ENCODE results near the gene SH3GL2.
A peak's percentile ranks its signal among the peaks of the same experiment; 100 is the strongest.

The SH3GL2 gene

DNA sequence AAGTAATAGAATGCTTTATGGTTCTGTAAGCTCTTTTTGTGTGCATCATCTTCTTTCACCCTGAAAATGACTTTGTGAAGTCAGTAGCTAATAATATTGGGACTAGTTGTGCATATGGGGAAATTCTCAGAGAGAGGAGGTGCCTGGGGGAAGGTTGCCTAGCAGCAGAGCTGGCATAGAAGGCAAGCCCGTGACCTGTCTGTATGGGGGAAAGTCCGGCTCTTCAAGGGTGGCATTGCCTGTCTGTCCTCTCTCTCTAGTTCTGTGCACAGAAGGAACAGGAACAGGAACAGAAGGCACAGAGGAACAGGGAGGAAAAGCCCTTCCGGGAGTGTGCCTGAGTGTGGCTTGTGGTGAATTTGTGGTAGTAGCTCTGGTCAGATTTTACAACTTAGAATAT, 33.1 kb downstream of the SH3GL2 start:
- no peak for FAIRE-seq

DNA sequence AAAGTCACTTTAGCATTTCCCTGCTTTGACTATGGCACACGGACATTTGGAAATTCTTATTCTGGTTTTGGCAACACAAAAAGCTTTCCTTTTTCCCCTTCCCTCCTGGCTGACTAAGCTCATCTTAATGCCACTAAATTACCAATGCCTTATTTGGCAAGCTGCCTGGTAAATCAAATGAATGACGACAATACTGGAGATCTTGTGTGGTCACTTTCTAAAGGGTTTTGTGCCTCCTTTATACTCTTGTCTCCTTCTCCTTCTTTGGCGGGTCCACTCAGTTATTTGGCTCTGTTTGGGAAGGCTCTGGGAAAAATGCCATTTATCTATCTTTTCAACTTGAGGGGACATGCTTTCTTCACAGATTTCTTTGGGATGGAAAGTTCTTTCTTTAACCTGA, 34.9 kb downstream of the SH3GL2 start:
- no peak for FAIRE-seq

DNA sequence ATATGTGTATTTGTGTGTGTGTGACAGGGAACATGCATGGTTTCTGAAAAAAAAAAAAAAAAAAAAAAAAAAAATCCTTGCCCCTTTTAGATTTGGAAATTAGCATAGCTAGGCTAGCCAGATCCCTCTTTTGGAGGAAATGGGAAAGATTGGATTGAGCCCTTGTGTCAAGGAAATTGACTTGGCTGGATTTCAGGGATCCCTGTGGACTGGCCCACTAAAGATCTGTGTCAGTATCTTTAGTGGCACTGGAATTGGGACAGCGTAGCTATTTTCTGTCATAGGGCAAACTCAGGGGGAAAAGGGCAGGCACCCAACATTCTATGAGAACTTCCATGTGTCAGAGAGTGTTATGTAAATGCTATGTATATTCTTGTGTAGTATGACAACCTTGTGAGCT, 35.4 kb downstream of the SH3GL2 start:
- no peak for FAIRE-seq

DNA sequence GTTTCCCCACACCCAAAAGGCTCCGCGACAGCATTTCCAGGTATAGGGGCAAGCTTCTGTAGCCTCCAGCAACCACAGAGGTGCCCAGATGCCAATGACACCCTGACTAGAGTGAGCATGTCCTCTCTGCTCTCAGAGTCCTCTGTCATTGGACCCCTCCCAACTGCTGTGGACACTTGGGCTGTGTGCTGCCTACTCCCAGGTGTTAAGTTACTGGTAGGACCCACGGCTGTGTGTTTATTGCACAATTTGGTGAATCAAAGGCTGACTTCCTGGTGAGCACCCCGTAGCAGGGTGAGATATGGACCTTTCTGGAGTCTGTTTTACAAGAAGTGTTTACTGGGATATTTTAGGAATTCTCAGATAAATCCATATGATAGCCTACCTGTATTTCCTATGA, 36.0 kb downstream of the SH3GL2 start:
- no peak for FAIRE-seq

DNA sequence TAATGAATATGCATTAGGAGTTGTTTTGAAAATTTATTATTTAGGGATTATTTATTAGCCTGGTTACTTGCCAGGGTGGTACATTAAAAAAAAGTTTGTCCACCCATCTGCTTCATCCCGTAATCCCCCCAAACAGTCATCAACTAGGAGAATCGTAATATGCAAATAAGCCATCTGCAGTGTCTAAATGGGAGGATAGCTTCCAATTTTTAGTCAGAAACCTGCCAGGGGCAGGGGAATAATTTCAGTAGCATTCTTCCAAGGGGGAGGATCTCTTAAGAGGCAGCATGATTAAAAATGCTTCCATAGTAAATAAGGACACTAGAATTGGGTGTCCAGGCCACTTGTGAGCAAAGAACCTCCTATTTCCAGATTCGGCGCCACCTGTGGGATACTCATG, 43.3 kb downstream of the SH3GL2 start:
- no peak for FAIRE-seq

DNA sequence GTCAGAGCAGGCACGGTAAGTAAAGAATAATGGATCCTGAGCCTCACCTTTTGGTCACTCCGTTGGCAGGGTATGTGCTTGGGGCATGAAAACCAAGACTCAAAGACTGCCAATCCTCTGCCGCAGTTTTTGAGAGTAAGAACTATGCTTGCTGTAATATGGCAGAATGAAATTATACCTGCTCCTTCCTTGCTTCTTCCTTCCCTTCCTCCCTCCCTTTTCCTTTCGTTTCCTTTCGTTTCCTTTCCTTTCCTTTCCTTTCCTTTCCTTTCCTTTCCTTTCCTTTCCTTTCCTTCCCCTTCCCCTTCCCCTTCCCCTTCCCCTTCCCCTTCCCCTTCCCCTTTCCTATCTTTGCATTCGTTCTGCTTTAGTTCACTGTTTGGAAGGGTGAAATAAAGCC, 43.9 kb downstream of the SH3GL2 start:
- FAIRE-seq: no peak

DNA sequence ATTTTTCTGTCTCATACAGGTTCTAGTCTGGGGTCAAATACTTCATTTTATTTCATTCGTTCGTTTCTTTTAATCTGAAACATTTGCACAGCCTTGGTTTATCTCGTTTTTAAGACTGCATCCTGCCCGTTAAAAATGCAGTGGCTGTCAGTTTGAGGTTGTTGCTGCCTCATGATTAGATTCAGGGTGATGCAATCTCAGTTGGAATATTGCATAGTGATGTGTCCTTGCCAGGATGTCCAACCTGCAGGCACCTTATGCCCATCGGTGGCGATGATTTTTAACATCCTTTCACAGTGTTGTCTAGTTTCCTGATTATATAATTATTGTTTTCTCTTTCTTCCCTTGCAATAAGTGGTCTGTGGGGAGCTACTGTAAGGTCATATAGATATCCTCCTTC, 45.1 kb downstream of the SH3GL2 start:
- no peak for FAIRE-seq

DNA sequence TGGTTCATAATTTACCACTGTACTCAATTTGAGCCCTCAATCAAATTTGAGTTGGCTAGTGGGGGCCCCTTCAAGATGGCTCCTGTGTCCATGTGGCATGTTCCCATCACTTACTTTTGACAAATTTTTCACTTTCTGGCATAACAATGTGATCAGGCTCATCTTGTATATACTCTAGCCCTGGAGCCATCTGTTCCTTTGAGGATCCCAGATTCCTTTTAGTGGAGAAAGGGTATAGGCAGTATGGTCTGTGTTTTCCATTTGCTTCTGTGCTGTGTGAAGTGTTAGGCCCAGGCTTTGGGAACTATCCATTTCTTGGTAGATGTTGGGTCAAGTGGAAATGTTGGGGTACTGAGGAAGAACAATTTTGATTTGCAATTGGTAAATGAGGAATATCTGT, 45.7 kb downstream of the SH3GL2 start:
- no peak for FAIRE-seq

DNA sequence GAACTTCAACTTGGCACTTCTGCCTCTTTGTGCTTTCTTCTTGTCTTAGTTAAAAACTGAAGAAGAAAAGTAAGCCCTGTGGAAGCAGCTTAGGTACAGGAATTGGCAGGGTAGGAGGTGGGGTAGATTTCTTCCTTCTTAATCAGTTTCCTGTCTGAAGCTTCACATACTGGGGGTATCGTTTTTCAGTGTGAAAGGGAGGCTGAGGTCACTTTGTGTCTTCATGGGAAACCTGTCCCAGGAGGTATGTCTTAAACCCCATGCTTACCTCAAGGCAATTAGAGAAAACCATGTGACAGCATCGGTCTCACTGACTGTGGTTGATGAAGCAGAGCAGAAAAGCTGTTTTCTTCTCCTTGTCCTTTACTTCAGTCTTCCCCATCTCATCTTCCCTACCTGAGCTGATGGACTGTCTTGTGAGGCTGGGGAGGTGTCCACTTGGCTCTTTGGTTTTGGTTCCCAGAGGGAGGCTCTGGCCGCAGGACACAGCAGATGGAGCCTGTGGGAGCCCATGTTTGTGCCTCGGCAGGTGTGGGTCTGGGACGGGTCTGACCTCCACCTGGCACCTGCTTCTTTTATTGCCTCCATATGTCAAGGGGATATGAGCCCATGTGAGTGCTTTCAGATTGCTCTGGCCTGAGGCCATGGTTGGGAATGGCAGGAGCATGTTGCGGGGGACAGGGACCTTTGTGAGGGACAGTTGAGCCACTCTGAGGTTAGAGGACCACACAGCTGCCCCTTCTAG, 47.0 kb downstream of the SH3GL2 start:
- no peak for FAIRE-seq

DNA sequence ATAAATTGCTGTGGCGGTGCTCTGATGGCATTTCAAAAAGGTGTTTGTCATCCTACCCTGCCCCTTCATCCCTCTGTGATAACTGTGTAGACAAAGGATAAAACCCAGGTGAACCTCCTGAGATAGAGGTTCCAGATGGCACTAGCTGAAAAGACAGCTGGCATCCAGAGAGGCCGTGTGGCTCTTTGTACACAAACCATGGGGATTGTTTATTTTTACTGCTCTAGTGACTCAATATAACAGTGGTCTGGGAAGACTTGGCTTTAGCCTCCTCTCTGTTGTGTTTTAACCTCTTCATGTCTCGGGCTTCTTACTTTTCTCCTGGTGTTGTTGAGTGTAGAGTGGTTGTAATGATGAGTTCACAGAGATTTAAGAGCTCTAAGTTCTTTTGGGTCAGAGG, 48.8 kb downstream of the SH3GL2 start:
- no peak for FAIRE-seq

DNA sequence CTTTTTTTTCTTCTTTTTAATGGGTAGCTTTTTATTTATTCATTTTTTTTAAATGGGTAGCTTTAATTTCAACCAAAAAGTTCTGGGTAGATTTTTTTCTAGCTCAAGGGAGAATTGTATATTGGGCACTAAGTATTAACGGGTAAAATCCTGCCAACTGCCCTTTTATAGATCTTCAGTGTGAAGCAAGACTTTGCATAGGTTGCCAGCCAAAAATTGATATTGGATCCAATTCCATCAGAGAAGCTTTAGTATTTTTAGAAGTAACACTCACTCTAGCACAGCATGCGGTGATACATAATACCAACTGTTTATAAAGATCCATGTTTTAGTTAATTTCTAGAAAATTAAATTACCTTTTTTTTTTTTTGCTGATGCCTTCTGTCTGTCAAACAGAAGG, 49.8 kb downstream of the SH3GL2 start:
- FAIRE-seq: no peak

DNA sequence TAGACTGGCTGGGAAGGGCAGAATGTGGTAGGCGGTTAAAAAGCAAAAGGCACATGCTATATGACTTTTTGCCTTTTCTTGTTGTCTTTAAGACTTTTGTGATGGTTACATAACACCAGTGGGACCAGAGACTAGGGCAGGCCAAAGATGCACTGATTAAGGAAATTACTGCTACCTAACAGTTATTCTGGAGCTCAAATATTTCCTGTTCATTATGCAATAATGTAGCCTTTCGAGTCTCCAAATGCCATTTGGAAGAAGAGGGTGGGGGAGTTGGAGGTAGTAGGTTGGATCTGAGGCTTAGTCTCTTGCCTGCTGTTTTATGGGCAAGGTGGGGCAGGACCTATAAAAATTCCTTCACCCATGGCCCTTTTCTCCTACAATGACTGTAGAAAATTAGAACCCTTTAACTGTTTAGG, 51.7 kb downstream of the SH3GL2 start:
- no peak for FAIRE-seq

DNA sequence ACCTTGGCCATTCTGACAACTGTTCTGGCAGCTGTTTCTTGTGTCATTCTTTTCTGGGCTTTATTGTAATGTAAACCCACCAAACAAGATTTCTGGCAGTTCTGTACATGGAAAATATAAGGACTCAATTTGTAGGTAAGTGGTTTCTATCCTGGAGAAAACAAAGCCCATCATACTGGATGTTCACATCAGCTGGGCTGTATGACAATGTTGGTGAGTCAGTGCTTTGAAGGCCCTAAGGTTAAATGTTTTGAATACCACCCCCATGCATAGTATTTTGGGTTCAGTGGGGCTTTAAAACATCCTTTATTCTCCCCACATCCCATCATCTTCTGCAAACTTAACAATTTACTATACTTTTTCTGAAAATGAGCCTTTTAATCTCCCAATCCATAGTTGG, 52.5 kb downstream of the SH3GL2 start:
- no peak for FAIRE-seq

DNA sequence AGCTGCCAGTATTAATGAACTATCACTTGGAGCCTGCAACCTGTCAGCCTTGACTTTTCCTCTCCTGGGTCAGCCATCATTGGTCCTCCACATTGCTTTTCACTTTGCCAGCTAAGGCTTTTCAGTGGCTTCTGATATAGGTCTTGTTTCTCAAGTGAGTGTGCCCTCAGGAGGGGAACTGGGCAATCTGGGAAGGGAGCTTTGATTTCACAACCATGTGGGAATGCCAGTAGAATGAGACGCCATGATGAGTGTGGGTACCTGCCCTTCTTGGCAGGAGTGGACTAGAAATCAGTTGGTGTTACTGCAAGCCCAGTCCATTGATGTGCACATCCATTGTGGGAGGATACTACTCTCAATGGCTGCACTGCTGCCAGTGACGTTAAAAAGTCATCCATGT, 54.1 kb downstream of the SH3GL2 start:
- FAIRE-seq: no peak

DNA sequence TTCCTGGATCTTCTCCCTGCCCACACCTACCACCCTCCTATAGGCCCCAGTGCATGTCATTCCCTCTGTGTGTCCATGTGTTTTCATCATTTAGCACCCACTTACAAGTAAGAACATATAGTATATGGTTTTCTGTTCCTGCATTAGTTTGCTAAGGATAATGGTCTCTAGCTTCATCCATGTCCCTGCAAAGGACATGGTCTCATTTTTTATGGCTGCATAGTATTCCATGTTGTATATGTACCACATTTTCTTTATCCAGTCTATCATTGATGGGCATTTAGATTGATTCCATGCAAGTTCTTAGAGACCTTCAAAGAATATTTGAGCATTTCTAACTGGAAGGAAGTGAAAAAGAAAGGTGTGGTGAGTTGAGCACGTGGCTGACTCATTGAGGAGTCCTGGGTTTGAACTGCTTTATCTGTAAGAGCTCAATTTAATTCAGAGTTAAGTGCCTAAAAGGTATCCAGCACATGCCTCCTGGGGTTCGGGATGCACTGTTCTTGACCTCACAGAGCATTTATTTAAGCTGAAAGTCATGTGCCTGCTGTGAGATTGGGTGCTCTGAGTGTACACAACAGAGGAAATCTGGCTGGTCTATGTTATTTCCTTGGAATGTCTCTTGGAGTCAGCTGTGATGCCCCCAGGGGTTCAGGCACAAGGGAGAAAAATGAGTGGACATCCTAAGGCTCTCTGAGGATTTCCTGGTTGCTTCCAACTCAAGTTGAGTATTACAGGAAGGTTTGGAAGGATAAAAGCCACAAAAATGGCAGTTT, 56.4 kb downstream of the SH3GL2 start:
- FAIRE-seq: no peak

DNA sequence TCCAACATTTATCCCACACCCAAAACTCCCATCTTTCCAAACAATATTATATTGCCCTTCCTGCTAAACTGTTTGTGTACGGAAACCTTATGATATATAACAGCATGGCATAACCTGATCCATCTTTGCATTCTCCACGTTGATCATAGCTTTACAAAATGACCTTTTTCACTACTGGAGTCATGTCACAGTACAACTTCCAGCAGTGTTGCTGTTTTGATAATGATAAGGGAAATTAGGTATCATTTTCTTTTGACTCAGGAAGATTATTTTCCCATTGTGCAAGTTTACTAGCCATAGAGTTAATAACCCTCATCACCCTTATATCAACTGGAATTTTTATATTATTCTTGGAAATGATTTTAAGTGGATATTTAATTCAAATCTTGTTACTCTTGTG, 57.5 kb downstream of the SH3GL2 start:
- no peak for FAIRE-seq

DNA sequence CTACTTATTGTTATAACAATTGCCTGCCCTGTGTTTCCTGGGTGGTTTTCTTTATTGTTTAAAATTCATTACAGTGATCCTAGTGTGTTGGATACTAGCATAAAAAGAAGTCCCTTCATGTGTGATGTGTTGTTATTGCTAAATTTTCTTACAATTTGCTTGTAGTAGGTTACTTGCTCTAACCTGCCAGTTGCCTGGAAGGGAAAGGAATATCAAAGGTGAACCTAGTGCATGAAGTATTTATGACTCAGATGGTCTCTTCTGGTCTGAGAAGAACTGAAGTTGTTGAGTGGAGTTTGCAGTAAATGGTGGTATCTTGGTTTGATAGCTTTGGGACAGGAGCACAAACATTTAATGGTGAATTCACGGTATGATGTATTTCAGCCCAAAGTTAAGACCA, 58.0 kb downstream of the SH3GL2 start:
- FAIRE-seq: no peak

DNA sequence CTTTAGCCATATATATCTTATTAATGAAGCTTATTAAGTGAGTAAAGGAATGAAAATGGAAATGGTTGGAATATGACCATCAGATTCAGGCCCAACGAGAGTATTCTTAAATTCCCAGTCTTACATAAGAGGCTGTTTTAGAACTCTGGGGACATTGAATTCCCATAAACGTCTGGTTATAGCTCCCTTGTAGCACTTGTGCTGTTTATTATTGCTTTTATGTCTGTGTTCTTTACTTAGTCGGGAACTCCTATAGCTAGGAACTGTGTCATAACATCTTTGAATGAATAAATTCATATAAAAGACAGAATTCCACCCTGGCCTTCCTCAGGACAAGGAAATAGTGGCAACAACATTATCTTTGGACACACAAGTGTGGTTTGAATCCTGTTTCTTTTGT, 58.4 kb downstream of the SH3GL2 start:
- FAIRE-seq: no peak

DNA sequence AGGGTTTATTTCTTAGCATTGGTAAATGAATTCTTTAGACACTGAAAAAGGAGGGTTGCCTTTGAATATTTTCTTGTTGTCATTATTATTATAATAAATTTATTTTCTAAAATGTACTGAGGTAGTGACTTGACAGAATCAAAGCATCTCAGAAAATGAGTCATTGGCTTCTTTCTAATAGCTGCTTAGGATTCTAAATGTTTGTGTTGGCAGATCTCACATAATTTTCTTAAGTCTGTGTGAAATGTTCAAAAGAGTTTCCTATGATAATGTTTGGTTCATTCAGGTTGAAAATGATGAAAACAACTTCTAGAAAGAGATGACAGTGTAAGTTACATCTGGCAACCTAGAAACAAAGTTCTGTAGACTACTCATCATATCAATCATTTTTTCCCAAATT, 69.7 kb downstream of the SH3GL2 start:
- FAIRE-seq: no peak

DNA sequence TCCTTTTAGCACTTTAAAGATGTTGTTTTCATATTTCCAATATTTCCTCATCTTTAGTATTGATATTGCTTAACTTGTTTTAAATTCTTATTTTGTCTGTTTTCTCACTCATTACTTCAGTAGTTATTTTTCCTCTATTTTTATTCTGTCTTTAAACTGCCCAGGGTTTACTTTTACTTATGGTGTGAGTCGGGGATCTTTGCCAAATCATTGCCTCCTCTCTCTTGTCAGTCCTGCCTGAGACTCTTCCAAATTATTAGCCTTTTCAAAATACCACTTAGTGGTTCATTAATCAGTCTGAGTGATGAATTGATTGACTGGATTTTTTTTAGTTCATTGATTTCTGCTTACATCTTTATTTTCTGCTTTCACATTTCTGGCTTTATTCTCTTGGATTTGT, 72.9 kb downstream of the SH3GL2 start:
- FAIRE-seq: peak; percentile 61

DNA sequence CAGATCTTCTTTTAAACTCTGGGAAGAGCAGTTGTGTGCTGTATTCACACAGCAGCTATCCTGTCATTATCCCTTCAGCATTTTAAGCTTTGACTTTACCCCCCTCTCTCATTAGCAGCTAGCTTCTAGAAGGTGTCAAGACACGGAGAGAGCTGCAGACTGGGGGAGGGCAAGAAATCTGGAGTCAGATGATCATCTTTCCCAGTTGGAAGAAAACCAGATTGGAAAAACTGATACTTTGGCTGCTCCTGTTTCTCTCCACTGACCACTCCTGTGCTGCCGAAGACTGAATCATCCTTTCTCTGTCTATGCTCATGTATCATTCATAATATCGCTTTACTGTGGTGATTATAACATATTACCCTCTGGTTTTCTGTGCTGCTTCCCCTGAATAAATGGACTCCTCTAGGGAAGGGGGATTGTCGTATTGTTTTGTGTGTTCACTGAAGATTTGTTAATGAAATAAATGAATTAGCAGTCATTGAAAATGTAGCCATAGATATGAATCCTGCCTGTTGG, 75.1 kb downstream of the SH3GL2 start:
- FAIRE-seq: no peak

DNA sequence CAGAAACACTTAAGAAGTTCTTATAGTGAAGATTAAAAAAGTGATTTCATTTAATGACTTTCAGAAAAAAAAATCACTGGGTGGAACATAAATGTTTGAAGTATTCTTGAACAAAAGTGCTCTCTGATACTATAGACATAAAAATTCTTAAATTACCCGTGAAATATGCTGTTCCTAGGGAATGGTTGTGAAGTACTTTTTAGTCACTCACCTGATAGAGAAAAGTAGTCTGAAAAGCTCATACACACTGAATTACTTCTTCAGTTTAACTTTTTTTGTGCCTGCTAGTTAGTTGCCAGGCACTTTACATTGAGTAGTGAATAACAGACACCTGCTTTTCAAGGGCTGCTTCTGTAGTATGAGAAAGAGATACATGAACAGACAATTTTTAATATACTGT, 78.0 kb downstream of the SH3GL2 start:
- no peak for FAIRE-seq

DNA sequence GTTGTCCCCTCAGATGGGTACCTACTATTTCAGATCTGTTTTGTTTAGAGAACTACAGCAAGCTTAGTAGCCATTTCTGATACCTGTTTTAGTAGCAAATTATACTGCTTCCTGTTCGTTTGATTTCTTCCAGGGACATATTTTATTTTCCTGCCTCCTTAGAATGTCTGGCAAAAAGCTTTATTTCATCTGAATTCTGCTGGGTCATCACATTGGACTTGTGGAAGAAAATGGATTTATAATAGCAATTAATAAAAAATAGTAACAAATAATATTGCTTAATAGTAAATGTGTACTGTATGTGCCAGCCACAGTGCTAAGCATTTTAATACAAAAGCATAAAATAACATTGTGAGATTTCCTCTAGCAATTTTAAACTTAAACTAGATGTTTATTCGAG, 79.4 kb downstream of the SH3GL2 start:
- FAIRE-seq: no peak

DNA sequence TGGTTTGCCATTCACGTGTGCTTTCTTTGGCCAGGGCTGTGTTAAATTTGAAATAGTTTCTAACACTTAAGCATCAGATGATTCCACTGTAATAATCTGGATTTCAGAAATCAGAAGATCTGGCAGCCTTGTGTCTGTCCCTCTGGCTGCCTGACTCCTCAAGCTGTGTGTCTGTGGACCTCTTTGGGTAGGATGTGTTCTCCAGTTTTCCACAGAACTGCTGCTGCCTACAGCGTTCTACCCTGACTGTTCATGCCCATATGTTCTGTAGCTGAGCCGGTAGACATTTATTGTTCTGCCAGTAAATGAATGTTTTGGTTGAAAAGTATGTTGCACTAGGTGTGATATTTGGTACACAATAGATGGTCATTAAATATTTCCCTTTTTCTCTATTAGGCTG, 81.3 kb downstream of the SH3GL2 start:
- no peak for FAIRE-seq

Measured in endometrium (tissue), 2 donors.